HFFc6 (cell line): ENCODE data around the gene CCR8. TPM values are rescaled to one million over a fixed set of nuclear protein-coding genes. Genes with fewer than 3 reads are reported as not detected.
"Not testable (repeated sequence)": the region's sequence is repeated elsewhere in the genome, so short reads cannot be mapped to it uniquely, and the experiment has no call there.

Experiments used
- DNase-seq: peaks from one replicate; pipeline ENCODE4 v3.0.0-alpha.2; 2018
- H3K27ac Mint-ChIP-seq: 2 replicates; pipeline ENCODE4 v1.8.0; 2020; ENCODE audit warnings: mild to moderate bottlenecking, mixed read lengths
- H3K27me3 Mint-ChIP-seq: 2 replicates; pipeline ENCODE4 v1.8.0; 2021; ENCODE audit warnings: mild to moderate bottlenecking, moderate library complexity, mixed read lengths; ENCODE audit not compliant: insufficient read depth
- H3K36me3 Mint-ChIP-seq: 2 replicates; pipeline ENCODE4 v1.8.0; 2021; ENCODE audit warnings: low read depth, mixed read lengths
- H3K4me1 Mint-ChIP-seq: 2 replicates; pipeline ENCODE4 v1.8.0; 2020; ENCODE audit warnings: low read depth, mixed read lengths
- H3K4me3 Mint-ChIP-seq: 2 replicates; pipeline ENCODE4 v1.8.0; 2020; ENCODE audit warnings: mild to moderate bottlenecking, moderate library complexity, mixed read lengths
- H3K9me3 Mint-ChIP-seq: 2 replicates; pipeline ENCODE4 v1.8.0; 2020; ENCODE audit warnings: mild to moderate bottlenecking, mixed read lengths
- CTCF ChIP-seq: fragments of 200-600 bp; sonication (generic); IDR thresholded peaks from 2 replicates; pipeline ENCODE4 v1.5.0; 2021; ENCODE audit warnings: antibody characterized with exemption, mild to moderate bottlenecking
- total RNA-seq, 6 experiments: library from RNA; stranded (reverse); fragmentation: NEBNext Ultra II Directional; extraction: Animal tissue kit (Norgen Biotek cat#: 25700); gene quantifications; 2 replicates in 1 of 6; 3 replicates in 5 of 6; pipeline ENCODE4 v1.2.3, GENCODE V29; 2021

CCR8 gene
- total RNA-seq, 6 experiments from 2014 or later: not detected

GRCh38 chr3:39362192-39362591 lies 32.7 kb downstream of the CCR8 start:
- no peaks in the 10 kb centered on the region for H3K9me3 Mint-ChIP-seq
- no peak overlapping the region for H3K4me3 Mint-ChIP-seq
- H3K27me3 Mint-ChIP-seq: peaks cover 9% of the 10 kb centered on the region
- no peaks in the 10 kb centered on the region for H3K4me1 Mint-ChIP-seq
- no peak for TF ChIP-seq CTCF
- H3K27ac Mint-ChIP-seq: no peak overlapping the region
- no peaks in the 10 kb centered on the region for H3K36me3 Mint-ChIP-seq
- DNase-seq: no peak

- TF ChIP-seq CTCF: no peak
- H3K4me3 Mint-ChIP-seq: no peak overlapping the region
- H3K27me3 Mint-ChIP-seq: peaks cover 7% of the 10 kb centered on the region
- H3K9me3 Mint-ChIP-seq: no peaks in the 10 kb centered on the region
- H3K4me1 Mint-ChIP-seq: no peaks in the 10 kb centered on the region
- no peak for DNase-seq
- H3K36me3 Mint-ChIP-seq: no peaks in the 10 kb centered on the region
- H3K27ac Mint-ChIP-seq: no peak overlapping the region
Measured at GRCh38 chr3:39362812-39363211, 33.3 kb downstream of the CCR8 start.

GRCh38 chr3:39370450-39370849 lies 40.9 kb downstream of the CCR8 start:
- peaks cover 15% of the 10 kb centered on the region for H3K27me3 Mint-ChIP-seq
- H3K4me1 Mint-ChIP-seq, H3K4me3 Mint-ChIP-seq, DNase-seq, H3K27ac Mint-ChIP-seq, H3K9me3 Mint-ChIP-seq, H3K36me3 Mint-ChIP-seq: not testable (repeated sequence)

- TF ChIP-seq CTCF: no peak
- H3K9me3 Mint-ChIP-seq: no peaks in the 10 kb centered on the region
- H3K4me3 Mint-ChIP-seq: no peak overlapping the region
- no peaks in the 10 kb centered on the region for H3K36me3 Mint-ChIP-seq
- no peaks in the 10 kb centered on the region for H3K4me1 Mint-ChIP-seq
- peaks cover 15% of the 10 kb centered on the region for H3K27me3 Mint-ChIP-seq
- no peak overlapping the region for H3K27ac Mint-ChIP-seq
- DNase-seq: no peak
Measured at GRCh38 chr3:39372833-39373232, 43.3 kb downstream of the CCR8 start.

DNA sequence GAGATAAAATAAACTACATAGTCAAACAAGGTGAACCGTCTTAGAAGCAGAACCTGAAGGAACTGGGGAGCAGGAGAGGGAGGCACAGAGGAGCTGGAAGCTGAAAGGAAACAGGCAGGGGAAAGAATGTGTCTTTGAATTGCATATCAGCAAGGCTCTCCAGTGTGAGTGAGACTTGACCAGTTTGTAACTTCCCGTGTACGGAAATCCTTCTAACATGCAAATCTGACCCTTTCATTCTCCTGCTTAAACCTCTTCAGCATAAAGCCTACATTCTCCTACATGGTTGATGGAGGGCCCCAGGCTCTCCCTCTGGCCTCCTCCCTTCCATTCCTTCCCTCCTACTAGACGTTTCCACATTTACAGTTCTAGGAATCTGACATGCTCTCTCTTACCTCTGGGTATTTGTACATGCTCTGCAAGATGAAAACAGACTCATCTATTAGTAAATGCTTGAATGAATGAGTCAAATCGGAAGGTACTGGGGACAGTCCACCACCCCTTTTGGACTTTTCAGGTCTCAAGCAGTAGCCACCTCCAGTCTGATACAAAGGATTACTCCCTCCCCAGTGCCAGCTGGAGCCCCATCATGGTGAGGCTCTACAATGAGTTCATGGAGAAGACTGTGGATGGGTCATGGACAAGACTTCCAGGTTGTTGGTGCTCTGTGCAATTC lies 47.6 kb downstream of the CCR8 start:
- no peak for TF ChIP-seq CTCF
- H3K27me3 Mint-ChIP-seq: peaks cover 14% of the 10 kb centered on the region
- no peaks in the 10 kb centered on the region for H3K9me3 Mint-ChIP-seq
- no peak overlapping the region for H3K27ac Mint-ChIP-seq
- H3K4me1 Mint-ChIP-seq: peaks cover under 1% of the 10 kb centered on the region; the same call in 1 of the 2 replicates
- no peaks in the 10 kb centered on the region for H3K36me3 Mint-ChIP-seq
- DNase-seq: no peak
- no peak overlapping the region for H3K4me3 Mint-ChIP-seq

- no peak overlapping the region for H3K4me3 Mint-ChIP-seq
- TF ChIP-seq CTCF: peak; percentile 84
- peak; percentile 32 for DNase-seq
- peaks cover 13% of the 10 kb centered on the region for H3K27me3 Mint-ChIP-seq
- H3K4me1 Mint-ChIP-seq: peaks cover 9% of the 10 kb centered on the region; the same call in 1 of the 2 replicates
- H3K27ac Mint-ChIP-seq: no peak overlapping the region
- no peaks in the 10 kb centered on the region for H3K9me3 Mint-ChIP-seq
- H3K36me3 Mint-ChIP-seq: no peaks in the 10 kb centered on the region
Measured at GRCh38 chr3:39378088-39378487, 48.6 kb downstream of the CCR8 start.
